ENCODE results near the gene LYPD6.

LYPD6 gene

GRCh38 chr2:149409506-149409905 lies 79.1 kb downstream of the LYPD6 start:
- no peak for DNase-seq

DNA sequence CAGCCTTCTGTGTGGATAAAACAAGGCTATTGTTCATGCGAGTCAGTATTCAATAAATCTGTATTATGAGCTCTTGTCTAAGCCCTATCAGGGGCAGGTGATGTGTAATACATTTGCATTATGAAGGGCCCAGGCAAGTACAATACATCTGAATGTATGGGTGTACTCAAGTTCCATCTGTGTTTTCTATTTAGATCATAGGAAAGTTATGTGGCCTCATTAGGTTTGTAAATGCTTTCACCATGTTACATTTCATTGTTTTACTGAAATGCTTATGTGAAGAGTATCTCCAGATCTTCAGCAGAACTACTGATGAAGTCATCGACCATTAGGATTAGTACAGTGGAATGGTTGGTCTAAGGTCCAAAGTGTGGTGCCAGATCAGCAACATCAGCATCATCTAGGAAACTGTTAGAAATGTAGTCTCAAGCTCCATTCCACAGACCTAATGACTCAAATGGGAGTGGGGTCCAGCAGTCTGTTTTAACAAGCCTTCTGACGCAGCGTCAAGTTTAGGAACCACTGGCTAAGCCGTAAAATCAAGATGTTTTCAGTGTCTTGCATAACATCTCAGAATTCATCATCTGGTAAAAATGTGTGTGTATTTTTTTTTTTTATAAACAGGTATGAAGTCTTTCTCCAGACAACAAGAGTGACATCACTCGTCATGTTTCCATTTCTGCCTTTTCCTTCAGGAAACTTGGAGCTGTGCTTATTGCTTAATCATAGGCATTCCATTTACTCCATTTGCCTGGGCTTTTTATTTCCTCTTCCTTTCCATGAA lies 80.5 kb downstream of the LYPD6 start:
- DNase-seq = no peak

DNA sequence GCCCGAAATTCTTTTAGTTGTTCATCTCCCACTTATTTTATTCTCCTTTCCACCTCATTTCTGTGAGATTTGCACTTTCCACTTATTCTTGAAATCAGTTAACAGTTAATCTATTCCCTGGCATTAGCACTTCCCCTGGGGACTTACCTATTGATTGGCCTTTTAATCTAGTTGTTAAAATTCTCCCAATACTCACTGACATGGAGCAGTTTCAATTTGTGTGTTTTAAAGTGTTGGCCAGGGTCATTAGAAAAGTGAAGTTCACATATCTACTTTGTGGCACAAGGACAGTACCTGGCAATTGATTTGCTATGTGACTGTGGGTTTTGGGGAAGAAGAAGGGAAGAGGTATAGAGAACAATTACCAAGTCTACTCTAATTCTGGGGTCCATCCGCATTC lies 83.1 kb downstream of the LYPD6 start:
- DNase-seq = no peak

DNA sequence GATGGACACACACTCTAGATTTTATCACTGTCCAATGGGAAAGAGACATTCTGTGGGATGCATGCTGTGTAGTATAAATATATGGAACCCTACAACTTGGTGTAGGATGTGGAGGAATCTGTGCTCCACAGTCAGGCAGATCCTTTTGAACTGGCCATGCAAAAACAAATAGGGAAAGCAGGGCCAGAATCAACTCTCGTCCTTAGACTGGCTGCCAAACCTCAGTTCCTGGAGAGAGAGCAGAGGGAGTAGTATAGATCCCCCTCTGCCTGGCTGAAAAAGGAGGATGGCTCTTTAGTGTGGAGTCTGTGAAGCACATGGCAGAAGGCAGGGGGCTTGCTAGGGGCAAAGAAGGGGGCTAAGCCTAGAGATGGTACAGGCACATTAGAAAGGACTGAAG lies 84.7 kb downstream of the LYPD6 start:
- no peak for DNase-seq

DNA sequence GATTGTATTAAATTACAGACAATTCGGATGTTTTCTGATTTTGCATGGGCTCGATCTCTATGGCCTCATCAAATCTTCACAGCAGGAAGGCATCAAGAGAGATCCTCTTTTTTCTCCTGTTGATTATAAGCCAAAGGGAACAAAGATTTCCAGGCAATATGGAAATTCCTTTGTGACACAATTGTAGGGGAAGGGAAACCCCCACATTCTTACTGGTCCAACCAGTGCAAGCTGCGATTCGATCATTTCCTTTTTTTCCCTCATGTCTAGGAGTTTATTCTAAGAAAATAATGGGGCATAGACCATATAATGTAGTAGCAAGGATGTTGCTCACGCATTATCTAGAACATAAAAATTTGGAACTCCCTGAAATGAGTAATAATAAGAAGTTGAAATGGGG lies 87.7 kb downstream of the LYPD6 start:
- DNase-seq = no peak

- DNase-seq = no peak
These were observed 89.9 kb downstream of the LYPD6 start for GRCh38 chr2:149420053-149420963.

DNA sequence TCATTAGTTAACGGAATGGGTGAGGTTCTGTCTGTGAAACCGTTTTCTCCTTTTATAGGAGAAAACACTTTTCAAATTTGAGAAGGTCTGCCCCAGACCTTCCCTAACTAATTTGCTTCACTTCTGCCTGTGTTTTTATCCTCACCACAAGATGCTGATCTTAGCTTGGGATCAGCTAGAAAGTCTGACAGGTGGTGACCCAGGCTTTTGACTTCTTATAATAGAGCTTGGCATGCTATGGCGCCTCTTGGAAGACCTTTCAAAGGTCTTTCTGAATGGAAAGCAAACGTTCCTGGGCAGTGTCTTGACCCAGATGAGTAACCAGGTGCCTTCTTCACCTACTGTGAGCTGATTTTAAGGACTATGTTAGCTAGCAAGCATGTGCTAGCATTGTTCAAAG lies 91.4 kb downstream of the LYPD6 start:
- no peak for DNase-seq

GRCh38 chr2:149422337-149422990 lies 92.1 kb downstream of the LYPD6 start:
- DNase-seq = no peak

DNA sequence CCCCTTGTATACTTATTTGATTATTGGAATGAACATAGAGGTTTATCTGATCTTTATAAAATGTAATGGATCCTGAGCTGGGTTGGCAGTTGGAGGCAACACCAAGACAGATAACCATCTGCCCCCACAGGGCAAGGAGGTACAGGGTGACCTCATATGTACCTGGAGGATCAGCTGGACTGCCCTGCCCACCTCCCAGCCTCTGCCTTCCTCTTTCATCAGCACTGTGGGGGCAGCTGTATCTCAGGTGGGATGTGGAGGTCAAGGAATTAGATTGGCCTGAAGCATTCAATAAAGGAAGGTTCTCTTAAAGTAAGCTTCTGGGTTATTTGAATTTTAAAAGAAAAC lies 92.6 kb downstream of the LYPD6 start:
- no peak for DNase-seq

DNA sequence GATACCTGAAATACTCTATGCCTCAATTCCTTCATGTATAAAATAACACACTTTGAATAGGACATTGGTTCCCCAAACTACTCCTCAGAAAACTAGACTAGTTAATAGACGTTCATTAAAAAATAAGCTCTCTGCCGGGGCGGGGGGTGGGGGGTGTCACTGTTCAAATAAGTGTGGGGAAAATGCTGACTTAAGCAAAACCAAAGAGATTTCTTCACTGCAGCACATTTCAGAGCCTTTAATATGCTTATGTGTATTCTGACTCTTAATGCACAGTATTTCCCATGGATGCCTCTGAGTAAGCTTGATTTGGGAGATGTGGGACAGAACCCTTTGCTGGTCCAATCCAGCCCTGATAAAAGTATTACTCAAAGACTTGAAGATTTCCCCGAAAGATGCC lies 93.2 kb downstream of the LYPD6 start:
- DNase-seq = no peak

DNA sequence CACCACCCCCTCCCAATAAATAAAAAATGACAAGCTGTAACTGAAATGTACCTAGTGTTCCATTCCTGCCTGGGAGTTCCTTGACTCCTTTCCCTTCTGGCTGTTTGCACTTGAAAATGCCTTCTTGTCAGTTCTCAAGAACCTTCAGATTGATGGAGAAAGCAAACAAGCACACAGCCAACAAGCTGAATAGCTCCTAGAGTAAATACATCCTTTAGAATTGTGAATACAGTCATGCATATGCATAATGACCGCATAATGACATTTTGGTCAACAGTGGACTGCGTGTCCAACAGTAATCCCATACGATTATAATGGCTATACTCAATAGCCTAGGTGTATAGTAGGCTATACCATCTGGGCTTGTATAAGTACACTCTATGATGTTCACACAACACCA lies 97.0 kb downstream of the LYPD6 start:
- DNase-seq = no peak

- DNase-seq = no peak
These were observed 98.4 kb downstream of the LYPD6 start for GRCh38 chr2:149428783-149429182.

DNA sequence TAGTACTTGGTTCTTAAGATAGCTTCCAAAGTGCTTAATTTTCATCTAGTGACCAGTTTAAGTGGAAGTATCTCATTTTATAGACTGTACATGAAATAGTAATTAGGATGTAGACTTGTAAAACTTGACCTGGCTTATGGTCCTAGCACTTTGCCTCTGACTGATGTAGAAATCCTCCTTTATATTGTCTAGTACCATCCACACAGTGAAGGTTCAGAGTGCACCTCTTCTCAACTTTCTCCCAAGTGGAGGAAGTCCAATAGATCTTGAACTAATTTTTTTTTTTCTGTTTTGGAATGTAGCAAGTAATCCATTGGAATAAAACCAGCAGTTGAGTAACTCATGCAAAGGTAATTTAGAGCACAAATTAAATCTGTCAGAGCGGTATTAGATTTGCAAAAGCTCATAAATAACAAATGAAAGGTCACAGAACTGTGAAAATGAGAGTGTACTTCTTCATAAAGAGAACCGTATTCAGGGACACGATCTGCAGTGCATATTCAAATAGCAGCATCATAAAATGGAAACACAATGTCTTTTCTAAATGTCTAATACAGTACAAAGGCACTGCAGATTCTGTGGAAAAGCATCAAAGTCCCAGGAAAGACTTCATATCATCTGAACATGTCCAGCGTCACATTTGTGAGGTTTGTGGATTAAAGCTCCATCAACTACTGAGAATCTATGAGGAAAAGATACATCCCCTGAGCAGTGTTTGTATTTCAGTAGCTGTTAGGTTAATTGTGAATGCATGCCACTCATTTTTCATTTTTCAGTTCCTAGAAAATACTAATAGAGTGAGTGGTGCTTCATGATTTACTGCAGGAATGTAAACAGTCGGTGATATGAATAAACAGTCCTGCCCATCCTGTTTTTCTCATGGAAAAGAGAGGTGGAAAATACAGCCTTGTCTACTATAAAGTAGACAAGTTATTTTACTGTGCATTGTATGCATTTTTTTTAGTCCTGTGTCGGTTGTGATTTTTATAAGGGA lies 100.7 kb downstream of the LYPD6 start:
- DNase-seq = no peak

- DNase-seq = no peak
These were observed 108.1 kb downstream of the LYPD6 start for GRCh38 chr2:149438330-149438960.

GRCh38 chr2:149441255-149441654 lies 110.9 kb downstream of the LYPD6 start:
- DNase-seq = no peak

GRCh38 chr2:149442346-149442745 lies 112.0 kb downstream of the LYPD6 start:
- no peak for DNase-seq

DNA sequence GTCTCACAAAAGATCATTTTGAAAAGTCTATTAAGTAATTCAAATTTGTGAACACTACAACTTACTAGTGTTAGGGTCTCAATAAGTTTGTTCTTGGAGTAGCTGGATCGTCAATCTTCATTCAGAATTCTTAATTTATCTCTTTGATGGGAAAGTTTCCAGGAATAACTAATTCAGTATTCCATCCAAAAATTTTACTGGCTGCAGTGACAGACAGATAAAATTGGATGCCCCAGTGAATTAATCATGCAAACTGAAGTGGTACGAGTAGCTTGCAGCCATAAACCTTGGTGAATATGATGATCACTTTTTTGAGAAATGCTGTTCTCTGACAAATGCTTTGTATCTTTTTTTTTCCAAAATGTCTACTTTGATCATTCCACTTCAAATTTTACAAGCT lies 112.8 kb downstream of the LYPD6 start:
- no peak for DNase-seq

GRCh38 chr2:149446748-149447147 lies 116.4 kb downstream of the LYPD6 start:
- DNase-seq = no peak

DNA sequence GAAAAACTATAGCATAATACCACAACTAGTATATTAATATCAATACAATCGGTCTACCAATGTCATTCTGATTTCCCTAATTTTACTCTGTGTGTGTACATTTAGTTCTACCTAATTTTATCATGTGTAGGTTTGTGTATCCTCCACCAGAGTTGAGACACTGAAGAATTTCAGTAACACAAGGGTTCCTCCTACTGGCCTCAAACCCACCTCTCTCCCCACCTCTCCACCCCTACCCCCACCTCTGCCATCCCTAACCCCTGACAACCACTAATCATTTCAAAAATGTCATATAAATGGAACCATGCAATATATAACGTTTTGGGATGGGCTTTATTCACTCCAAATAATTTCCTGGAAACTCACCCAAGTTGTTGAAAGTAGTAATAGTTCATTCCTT lies 117.9 kb downstream of the LYPD6 start:
- DNase-seq = no peak

- DNase-seq = no peak
These were observed 118.6 kb downstream of the LYPD6 start for GRCh38 chr2:149449017-149449416.

Measured in nucleus accumbens (tissue), 56 donors.